Ecto neural progenitor cell (in vitro differentiated cells): ENCODE measurements around the gene TNIP3.
"Not testable (repeated sequence)": the region's sequence is repeated elsewhere in the genome, so short reads cannot be mapped to it uniquely, and the experiment has no call there.

Source experiments
- DNase-seq: peaks from one replicate; pipeline ENCODE4 v3.0.0-alpha.2; 2018; ENCODE audit warnings: low spot score

Gene TNIP3

DNA sequence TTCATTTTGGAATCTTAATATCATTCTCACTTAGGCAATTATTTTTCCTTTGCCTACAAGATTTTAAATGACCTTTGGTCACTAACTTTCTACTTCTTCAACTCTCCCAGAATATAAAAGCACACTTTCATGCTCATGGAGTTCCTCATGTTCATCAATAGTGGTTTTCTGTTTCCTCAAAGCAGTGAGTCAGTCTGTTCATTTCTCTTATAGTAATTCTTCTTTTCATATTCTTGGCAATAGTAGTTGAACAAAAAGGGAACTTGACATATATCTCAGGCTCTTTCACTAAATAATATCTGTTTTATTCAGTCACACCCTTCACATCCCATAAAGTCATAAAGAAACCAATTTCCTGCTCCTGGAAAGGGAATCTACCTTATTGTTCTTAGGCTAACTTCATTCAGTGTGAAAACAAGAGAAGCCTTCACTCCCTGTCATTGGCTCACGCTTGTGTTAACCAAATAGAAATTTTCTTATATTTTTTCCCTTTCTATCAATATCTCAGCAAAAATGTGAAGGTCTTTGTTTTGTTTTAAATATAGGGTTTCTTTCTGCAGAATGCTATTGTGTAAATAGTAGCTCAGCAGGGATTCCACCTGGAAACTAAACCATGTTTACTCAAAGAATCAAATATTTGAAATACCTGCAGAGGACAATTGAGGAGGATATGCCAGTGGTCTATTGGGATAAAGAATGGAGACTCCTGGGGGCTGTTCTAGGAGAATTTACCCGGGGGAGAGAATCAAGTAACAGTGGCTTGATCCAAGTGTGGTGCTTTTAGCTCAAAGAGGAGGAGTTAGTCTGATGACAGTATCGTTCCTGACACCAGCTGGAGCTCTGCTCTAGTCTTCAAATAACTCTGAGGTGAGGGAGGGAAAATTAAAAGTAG lies 13.4 kb upstream of the TNIP3 start:
- DNase-seq, result no peak

- no peak for DNase-seq
Measured at GRCh38 chr4:121176082-121176934, 12.2 kb upstream of the TNIP3 start.

DNA sequence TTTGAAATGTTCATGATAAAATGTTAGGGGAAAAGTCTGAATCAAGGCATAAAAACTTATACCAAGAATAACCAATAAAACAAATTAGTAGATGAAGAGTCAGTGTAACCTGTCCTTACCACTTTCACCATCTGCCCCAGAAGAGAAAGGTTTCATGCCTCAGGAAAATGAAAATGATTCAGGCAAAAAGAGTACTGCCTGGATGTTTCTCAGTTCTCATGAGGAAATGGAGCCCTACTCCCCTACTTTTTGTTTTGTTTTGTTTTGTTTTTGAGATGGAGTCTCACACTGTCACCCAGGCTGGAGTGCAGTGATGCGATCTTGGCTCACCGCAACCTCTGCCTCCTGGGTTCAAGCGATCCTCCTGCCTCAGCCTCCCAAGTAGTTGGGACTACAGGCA lies 7.4 kb upstream of the TNIP3 start:
- not testable (repeated sequence) for DNase-seq

GRCh38 chr4:121168446-121169281 lies 4.5 kb upstream of the TNIP3 start:
- DNase-seq, result no peak

DNA sequence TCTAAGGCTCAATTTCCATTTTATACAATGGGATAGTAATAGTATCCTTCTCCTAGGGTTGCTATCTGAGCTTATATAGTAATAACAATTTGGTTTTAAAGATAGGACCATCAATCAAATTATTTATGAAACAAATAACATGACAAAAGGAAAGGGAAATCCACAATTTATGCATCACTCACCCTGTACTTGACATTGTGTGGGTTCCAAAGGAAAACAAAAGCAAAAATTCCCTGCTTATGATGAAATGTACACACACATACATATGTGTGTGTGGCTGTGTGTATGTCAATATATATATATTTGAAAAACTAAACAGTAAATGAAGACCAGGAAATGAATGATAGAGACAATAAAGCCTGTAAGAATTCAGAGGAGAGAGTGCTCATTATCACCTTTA lies 2.9 kb upstream of the TNIP3 start:
- DNase-seq, result no peak

GRCh38 chr4:121165206-121165605 lies 1.1 kb upstream of the TNIP3 start:
- no peak for DNase-seq

GRCh38 chr4:121156822-121157769 lies 7.0 kb downstream of the TNIP3 start:
- peak; percentile 77 for DNase-seq

GRCh38 chr4:121155893-121156292 lies 8.2 kb downstream of the TNIP3 start:
- no peak for DNase-seq

DNA sequence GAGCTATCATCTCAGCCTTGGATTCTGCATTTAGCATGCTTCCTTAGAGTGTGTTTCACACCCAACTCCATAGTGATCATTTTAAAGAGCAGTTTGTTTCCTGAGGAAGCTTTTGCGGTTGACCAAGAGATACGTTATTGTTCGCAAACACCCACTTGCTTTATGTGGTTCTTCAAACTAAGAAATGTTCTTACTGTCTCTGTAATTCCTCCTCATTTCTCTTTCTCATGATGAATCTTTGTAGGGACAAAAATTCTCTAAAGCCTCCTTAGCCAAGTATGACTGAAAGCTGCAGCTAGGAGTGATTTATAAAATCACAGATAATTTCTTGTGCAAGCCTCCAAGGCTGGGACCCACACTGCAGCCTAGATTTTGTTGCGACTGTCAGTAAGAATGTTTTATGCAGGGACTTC lies 10.0 kb downstream of the TNIP3 start:
- no peak for DNase-seq

GRCh38 chr4:121151942-121152341 lies 12.2 kb downstream of the TNIP3 start:
- DNase-seq, result no peak

GRCh38 chr4:121150486-121150885 lies 13.6 kb downstream of the TNIP3 start:
- DNase-seq, result no peak

- no peak for DNase-seq
Measured at GRCh38 chr4:121150003-121150402, 14.1 kb downstream of the TNIP3 start.

DNA sequence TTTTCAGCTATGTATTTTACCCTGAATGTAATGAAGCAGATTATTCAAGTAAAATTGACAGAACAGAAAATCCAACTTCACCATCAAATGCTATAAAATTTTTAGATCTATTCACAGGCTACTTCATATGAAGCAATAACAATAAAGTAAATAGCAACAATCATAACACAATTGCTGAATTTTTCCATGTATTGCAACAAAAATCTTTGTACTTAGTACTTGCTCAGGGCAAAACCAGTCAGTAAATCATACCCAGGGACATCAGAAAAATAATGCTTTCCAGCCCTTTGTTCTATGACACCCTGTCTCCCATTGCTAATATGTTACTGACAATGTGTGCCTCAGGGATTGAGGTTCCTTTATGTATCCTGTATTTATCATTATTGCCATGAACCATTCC lies 15.5 kb downstream of the TNIP3 start:
- DNase-seq, result no peak

DNA sequence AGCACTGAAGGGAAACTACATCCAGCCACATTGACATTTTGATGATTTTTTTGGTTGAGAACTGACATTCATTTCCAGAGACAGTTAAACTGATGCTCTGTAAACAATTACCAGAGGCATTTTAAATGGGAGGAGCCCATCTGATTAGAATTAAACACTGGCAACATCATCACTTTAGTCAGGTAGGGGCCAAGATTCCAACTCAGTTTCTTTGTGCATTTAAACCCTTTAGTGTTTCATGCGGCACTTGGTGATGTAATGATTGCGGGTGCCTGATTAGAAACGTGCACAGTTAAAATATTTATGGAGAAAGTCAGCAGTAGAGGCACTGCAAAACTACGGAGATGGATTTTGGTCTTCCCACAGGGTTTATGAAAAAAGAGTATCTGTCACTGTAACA lies 16.1 kb downstream of the TNIP3 start:
- DNase-seq, result no peak

DNA sequence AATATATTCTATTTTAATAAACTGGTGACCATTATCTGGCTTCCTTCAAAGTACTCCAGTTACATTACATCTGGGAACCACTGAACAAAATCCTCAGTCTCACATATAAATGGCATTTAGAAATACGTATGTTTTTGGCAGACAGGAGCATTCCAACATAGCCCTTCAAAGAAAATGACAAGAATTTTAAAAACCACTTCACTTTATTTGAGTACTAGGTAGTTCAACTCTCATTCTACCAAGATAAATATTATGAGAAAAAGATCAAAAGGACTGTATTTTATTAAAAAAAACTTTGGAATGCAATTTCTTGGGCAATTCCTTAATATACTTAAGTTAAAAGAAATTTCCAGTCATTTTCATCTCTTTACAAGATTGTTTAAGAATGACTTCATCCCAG lies 17.6 kb downstream of the TNIP3 start:
- DNase-seq, result no peak

GRCh38 chr4:121145430-121145829 lies 18.7 kb downstream of the TNIP3 start:
- no peak for DNase-seq

DNA sequence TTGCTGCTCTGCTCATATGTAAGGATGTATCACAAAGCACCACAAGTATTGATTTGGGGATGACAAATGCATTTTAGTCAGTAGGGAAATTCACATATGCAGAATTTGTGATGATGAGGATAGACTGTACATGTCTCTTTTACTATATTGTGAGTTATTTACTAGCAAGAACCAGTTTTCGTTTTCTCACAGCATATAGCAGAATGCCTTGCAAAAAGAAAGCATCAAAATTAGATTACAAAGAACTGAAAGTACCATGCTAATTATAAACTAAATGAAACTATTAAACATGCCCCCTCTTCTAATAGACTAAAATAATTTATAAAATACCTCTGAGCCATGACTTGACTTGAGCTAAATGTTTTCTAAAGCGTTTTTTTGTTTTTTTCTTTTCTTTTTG lies 20.1 kb downstream of the TNIP3 start:
- no peak for DNase-seq

- DNase-seq, result no peak
Measured at GRCh38 chr4:121143131-121143530, 21.0 kb downstream of the TNIP3 start.

- DNase-seq, result no peak
Measured at GRCh38 chr4:121140716-121141460, 23.2 kb downstream of the TNIP3 start.

- no peak for DNase-seq
Measured at GRCh38 chr4:121139533-121140222, 24.4 kb downstream of the TNIP3 start.
